ENCODE data around the gene BMP5.
"Not testable (repeated sequence)": the region's sequence is repeated elsewhere in the genome, so short reads cannot be mapped to it uniquely, and the experiment has no call there.

BMP5 gene

GRCh38 chr6:55875400-55875799 is at the start of gene BMP5:
Gene BMP5 (minus strand): TSS chr6:55875590. CDS start chr6:55874865, 725 bp downstream.
- no peak for DNase-seq

- DNase-seq, result no peak
Observed at GRCh38 chr6:55922406-55922805, 47.0 kb upstream of the BMP5 start.

- no peak for DNase-seq
Observed at GRCh38 chr6:55919716-55920308, 44.4 kb upstream of the BMP5 start.

GRCh38 chr6:55918639-55919038 is 43.2 kb upstream of the BMP5 start:
- no peak for DNase-seq

DNA sequence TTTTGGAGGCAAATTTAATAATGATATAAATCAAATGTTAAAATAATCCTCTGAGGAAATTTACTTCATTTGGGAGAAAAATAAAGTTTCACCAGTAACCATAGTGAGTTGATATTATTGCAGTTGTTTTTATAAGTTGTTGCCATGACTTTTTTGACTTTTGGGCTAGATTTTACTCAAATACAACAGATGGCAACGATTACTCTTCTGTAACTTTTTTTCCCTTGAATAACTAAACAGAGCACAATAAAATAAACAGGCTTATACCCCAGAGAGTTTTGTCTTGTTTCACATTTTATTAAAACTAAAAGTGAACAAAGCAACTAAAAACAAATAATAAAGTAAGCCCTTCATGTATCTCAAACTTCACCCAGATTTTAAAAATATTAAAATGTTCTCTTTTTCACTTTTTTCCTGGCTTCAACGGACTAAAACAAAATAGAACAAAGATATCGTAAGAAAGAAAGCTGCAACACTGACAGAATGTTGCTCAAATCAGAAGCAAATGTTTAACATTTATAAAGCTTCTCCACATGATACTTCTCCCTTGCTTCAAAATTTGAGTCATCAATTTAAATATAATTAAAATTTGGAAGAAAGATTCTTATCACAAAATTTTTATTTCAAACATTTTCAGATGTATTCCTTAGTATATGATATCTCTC is 42.5 kb upstream of the BMP5 start:
- no peak for DNase-seq

- no peak for DNase-seq
Observed at GRCh38 chr6:55916188-55916587, 40.8 kb upstream of the BMP5 start.

DNA sequence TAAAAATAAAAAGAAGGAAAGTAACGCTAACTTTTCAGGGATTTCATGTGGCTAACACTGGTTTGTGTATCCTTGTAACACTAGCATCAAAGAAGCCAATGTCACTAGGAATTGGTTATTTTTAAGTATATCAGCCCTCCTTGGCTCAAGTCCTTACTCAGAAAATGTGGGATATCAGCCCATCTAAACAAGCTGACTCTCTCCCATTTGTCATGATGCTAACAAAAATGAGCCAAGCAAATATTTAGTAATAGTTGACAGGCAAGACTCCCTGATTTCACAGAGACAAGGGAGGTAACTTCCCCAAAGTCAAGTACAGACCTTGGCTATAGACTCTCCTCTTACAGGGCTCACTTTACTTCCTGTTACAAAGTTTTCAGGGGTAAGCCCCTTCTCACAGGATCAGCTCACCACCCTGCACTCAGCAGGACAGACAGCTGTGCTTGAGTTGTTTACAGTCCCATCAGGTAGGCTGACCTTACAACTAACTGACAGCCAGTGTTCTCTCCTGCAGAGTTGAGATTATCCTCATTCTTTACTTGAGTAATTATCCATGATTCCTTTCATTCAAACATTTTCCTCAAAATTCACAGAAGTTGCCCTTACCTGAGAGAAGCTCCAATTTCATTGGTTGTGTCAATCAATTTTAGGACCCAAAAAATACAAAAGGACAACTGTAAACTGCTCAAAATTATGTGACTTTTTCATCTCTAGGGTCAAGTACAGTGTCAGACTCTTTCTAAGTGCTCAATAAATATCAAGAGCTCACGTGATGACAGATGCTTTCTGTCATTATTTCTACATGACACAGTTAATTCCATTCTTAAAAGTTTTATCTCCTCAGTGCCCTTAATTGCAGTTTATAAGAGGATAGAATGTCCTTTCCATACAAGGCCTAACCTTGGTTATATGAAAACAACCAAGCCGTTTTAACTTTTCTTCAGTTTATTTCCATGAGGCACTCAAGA is 38.1 kb upstream of the BMP5 start:
- DNase-seq, result no peak

DNA sequence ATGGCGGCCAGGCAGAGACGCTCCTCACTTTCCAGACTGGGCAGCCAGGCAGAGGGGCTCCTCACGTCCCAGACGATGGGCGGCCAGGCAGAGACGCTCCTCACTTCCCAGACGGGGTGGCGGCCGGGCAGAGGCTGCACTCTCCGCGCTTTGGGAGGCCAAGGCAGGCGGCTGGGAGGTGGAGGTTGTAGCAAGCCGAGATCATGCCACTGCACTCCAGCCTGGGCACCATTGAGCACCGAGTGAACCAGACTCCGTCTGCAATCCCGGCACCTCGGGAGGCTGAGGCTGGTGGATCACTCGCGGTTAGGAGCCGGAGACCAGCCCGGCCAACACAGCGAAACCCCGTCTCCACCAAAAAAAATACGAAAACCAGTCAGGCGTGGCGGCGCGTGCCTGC is 35.1 kb upstream of the BMP5 start:
- not testable (repeated sequence) for DNase-seq

DNA sequence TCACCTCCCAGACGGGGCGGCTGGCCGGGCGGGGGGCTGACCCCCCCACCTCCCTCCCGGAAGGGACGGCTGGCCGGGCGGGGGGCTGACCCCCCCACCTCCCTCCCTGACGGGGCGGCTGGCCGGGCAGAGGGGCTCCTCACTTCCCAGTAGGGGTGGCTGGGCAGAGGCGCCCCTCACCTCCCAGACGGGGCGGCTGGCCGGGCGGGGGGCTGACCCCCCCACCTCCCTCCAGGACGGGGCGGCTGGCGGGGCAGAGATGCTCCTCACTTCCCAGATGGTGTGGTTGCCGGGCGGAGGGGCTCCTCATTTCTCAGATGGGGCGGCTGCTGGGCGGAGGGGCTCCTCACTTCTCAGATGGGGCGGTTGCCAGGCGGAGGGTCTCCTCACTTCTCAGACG is 34.5 kb upstream of the BMP5 start:
- not testable (repeated sequence) for DNase-seq

DNA sequence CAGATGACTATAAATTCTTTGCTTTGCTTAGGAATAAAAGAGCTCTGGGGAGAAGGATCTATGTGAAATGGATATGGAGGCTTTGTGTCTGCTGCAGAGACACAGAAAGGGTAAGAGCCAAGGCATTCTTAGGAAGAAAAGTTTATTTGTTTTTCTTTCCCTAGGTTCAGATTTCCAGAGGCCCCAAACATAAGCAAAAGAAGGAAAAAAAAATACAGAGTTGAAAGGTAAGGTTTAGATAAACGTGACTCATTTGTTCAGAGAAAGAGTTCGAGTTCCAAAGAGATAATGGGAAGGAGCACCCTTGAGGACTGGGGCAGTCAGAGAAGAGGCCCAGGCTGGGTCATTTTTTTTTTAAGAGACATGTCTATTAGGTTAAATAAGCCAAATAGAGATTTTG is 27.4 kb upstream of the BMP5 start:
- DNase-seq, result no peak

DNA sequence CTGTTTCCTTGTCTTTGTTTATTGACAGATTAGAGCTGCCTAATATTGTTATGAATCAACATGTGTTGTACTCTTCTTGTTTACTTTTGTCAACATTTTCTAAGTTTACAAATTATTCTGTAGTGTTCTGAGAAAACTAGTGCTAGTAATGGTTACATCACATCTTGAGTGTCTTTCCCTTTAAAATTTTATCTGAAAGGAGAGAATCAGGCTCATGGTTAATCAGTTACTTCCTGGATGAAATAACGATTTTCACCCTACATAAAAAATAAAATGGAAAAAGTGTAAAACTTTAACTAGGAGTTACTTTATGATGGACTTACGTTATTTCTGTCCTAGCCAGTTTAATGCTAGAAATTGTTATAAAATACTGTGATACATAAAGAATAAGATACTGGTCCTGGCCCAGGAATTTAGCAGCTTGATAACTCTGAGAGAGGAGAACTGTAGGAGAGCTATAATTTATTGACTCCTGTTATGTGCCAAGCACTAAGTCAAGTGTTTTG is 26.4 kb upstream of the BMP5 start:
- no peak for DNase-seq

- DNase-seq, result no peak
Observed at GRCh38 chr6:55898342-55898741, 23.0 kb upstream of the BMP5 start.

GRCh38 chr6:55897346-55897745 is 22.0 kb upstream of the BMP5 start:
- no peak for DNase-seq

- no peak for DNase-seq
Observed at GRCh38 chr6:55895972-55896730, 20.8 kb upstream of the BMP5 start.

- no peak for DNase-seq
Observed at GRCh38 chr6:55892749-55893357, 17.5 kb upstream of the BMP5 start.

GRCh38 chr6:55888917-55889316 is 13.5 kb upstream of the BMP5 start:
- no peak for DNase-seq

GRCh38 chr6:55886185-55886836 is 10.9 kb upstream of the BMP5 start:
- no peak for DNase-seq

- no peak for DNase-seq
Observed at GRCh38 chr6:55882718-55883569, 7.6 kb upstream of the BMP5 start.

- DNase-seq, result no peak
Observed at GRCh38 chr6:55877283-55877682, 1.9 kb upstream of the BMP5 start.

- peak; percentile 64 for DNase-seq
Observed at GRCh38 chr6:55874316-55874715, 1.1 kb downstream of the BMP5 start.

DNA sequence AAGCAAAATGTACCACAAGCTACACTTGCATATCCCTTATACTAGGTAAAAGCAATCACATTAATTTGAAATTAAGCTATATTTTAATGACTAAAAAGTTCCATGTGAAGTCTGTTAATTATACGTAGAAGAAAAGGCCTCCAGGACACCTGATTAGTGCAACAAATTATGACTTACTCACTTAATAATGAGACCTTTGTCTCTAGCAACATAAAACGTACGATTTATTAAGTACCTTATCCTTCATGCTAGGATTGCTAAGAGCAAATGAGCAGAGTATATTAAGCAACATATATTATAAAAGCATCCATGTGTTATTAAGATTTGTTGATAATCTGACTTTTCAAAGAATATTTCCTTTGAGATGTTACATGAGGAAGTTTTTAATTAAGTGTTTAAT is 2.5 kb downstream of the BMP5 start:
- no peak for DNase-seq

Measured in right forelimb (tissue), 1 donor.